K562 (cell line): ENCODE results near the gene HOXB4. TPM values are rescaled to one million over a fixed set of nuclear protein-coding genes. Genes with fewer than 3 reads are reported as not detected.
A peak's percentile ranks its signal among the peaks of the same experiment; 100 is the strongest.

Experiments used
- ARID1B ChIP-seq: fragments of 450-650 bp; IDR thresholded peaks from 2 replicates; pipeline ENCODE4 v1.6.1; 2016; ENCODE audit warnings: antibody characterized with exemption, mild to moderate bottlenecking, inconsistent platforms
- FIP1L1 ChIP-seq: fragments of 200-400 bp; formaldehyde crosslinking; IDR thresholded peaks from 2 replicates; pipeline ENCODE4 v1.6.1; 2018; ENCODE audit warnings: mild to moderate bottlenecking, low read depth, low read length; ENCODE audit not compliant: poor library complexity, severe bottlenecking
- HOXB6 ChIP-seq: fragments of 250-450 bp; sonication (Bioruptor Pico); IDR thresholded peaks from 2 replicates; pipeline ENCODE4 v1.5.1; 2022; ENCODE audit warnings: mild to moderate bottlenecking, borderline replicate concordance
- ILK ChIP-seq: fragments of 450-650 bp; IDR thresholded peaks from 2 replicates; pipeline ENCODE4 v1.6.1; 2016; ENCODE audit warnings: missing genetic modification characterization, low read depth, mild to moderate bottlenecking, missing compliant biosample characterization, moderate library complexity, borderline replicate concordance
- JUN ChIP-seq, 2 experiments: sonication (generic) in 1 of 2; formaldehyde crosslinking in 1 of 2; IDR thresholded peaks; 2 replicates each; pipeline versions ENCODE4 v1.6.1 to v1.8.0; 2012 to 2022; ENCODE audit warnings: borderline replicate concordance in 2 of 2, mild to moderate bottlenecking in 2 of 2, improper control_type of control experiment in 1 of 2, low read depth in 1 of 2, low read length in 1 of 2, missing genetic modification reagents in 1 of 2
- PHF20 ChIP-seq: fragments of 450-650 bp; IDR thresholded peaks from 2 replicates; pipeline ENCODE4 v1.6.1; 2018; ENCODE audit not compliant: partially characterized antibody
- RCOR1 ChIP-seq, 2 experiments: IDR thresholded peaks; 2 replicates each; pipeline ENCODE4 v1.6.1; 2012; ENCODE audit warnings: low read depth in 2 of 2, low read length in 2 of 2, borderline replicate concordance in 1 of 2, improper control_type of control experiment in 1 of 2
- TBL1XR1 ChIP-seq, 2 experiments: IDR thresholded peaks; 2 replicates each; pipeline ENCODE4 v1.6.1; 2012; ENCODE audit warnings: improper control_type of control experiment in 2 of 2, low read length in 2 of 2, mild to moderate bottlenecking in 1 of 2
- YBX1 ChIP-seq: fragments of 450-650 bp; IDR thresholded peaks from 2 replicates; pipeline ENCODE4 v1.7.1; 2016; ENCODE audit warnings: mild to moderate bottlenecking
- ZBTB17 ChIP-seq: fragments of 450-650 bp; formaldehyde crosslinking; IDR thresholded peaks from 2 replicates; pipeline ENCODE4 v1.4.0; 2020; ENCODE audit warnings: mild to moderate bottlenecking
- ZBTB7A ChIP-seq: IDR thresholded peaks from 2 replicates; pipeline ENCODE4 v1.6.1; 2011; ENCODE audit warnings: low read depth, mild to moderate bottlenecking, low read length, moderate library complexity, borderline replicate concordance; ENCODE audit not compliant: control insufficient read depth
- ZKSCAN1 ChIP-seq: fragments of 150-350 bp; IDR thresholded peaks from 2 replicates; pipeline ENCODE4 v1.6.1; 2016; ENCODE audit warnings: low read depth, low read length
- ZNF408 ChIP-seq: fragments of 250-450 bp; sonication (Bioruptor Pico); IDR thresholded peaks from 2 replicates; pipeline ENCODE4 v1.4.0; 2020; ENCODE audit warnings: low read depth, mild to moderate bottlenecking, moderate library complexity
- ZNF639 ChIP-seq, 2 experiments: fragments of 200-800 bp in 1 of 2; sonication (Bioruptor generic) in 1 of 2; sonication (generic) in 1 of 2; formaldehyde crosslinking in 1 of 2; IDR thresholded peaks in 1 of 2; conservative IDR thresholded peaks in 1 of 2; 2 replicates each; pipeline versions ENCODE4 v1.5.0 to v1.6.1; 2016 to 2020; ENCODE audit warnings: missing compliant biosample characterization in 1 of 2, missing genetic modification characterization in 1 of 2, missing genetic modification reagents in 1 of 2
- polyA plus RNA-seq, 8 experiments: library from polyadenylated mRNA; depleted of rRNA in 4 of 8; stranded (reverse) in 5 of 8; unstranded in 3 of 8; fragments of >200 nt; fragmentation: Nextera tagmentation in 2 of 8; fragmentation: Illumina TruSeq in 1 of 8; extraction: Ambion mirVana in 2 of 8; extraction: Trizol in 1 of 8; gene quantifications; 2 replicates each; pipeline versions ENCODE4 v1.2.1 to v1.2.3, GENCODE V29; 2011 to 2014; ENCODE audit warnings: inconsistent platforms in 1 of 8, missing spikeins in 1 of 8
- total RNA-seq, 7 experiments: library from RNA; depleted of rRNA in 6 of 7; stranded (reverse); fragments of >200 nt in 6 of 7; fragmentation: Illumina TruSeq in 2 of 7; extraction: Trizol in 2 of 7; gene quantifications; 2 replicates each; pipeline versions ENCODE4 v1.2.1 to v1.2.3, GENCODE V29; 2011 to 2021; ENCODE audit warnings: low replicate concordance in 1 of 7
- TF ChIP-seq, protein P1 (sequence below), 2 experiments: fragments of 450-650 bp; IDR thresholded peaks; 2 replicates each; pipeline ENCODE4 v1.6.1; 2016
- TF ChIP-seq, protein P2 (sequence below): fragments of 450-650 bp; formaldehyde crosslinking; IDR thresholded peaks from 2 replicates; pipeline ENCODE4 v1.4.0; 2022; ENCODE audit warnings: missing genetic modification characterization

Gene HOXB4
- total and polyA plus RNA-seq, 9 of the 15 experiments (the other 6 are each of a cell fraction or from before 2014, with no cell fraction given) = 1.6 to 34.9 (median 14.9) TPM

- TF ChIP-seq JUN (IDR thresholded peaks at IDR 0.05; ENCODE audit: borderline replicate concordance, low read depth, low read length) = no peak
- no peak for TF ChIP-seq JUN (CRISPR knock-in tag; IDR thresholded peaks at IDR 0.05; ENCODE audit: borderline replicate concordance)
- TF ChIP-seq ZKSCAN1 = no peak
- no peak; a peak in 1 of 4 replicates for TF ChIP-seq ZNF639 (CRISPR knock-in tag; conservative IDR thresholded peaks at IDR 0.05 in 1 of 2, IDR thresholded peaks at IDR 0.05 in 1 of 2)
- TF ChIP-seq TBL1XR1 (IDR thresholded peaks at IDR 0.05; ENCODE audit: low read length in 2 of 2) = peak in 1 of 2 experiments; percentile 14; a peak in 1 of 4 replicates
- TF ChIP-seq ZBTB7A = no peak; the same call in 1 of the 2 replicates
- TF ChIP-seq FIP1L1 = no peak
- TF ChIP-seq YBX1 = no peak
- TF ChIP-seq ILK = no peak
- no peak for TF ChIP-seq ARID1B
- TF ChIP-seq PHF20 = no peak
- TF ChIP-seq ZBTB17 (CRISPR knock-in tag) = peak; percentile 97
- peak in 1 of 2 experiments; percentile 69; a peak in 2 of 4 replicates for TF ChIP-seq RCOR1 (IDR thresholded peaks at IDR 0.05; ENCODE audit: borderline replicate concordance in 1 of 2, low read depth in 2 of 2, low read length in 2 of 2)
- TF ChIP-seq, protein P1, sequence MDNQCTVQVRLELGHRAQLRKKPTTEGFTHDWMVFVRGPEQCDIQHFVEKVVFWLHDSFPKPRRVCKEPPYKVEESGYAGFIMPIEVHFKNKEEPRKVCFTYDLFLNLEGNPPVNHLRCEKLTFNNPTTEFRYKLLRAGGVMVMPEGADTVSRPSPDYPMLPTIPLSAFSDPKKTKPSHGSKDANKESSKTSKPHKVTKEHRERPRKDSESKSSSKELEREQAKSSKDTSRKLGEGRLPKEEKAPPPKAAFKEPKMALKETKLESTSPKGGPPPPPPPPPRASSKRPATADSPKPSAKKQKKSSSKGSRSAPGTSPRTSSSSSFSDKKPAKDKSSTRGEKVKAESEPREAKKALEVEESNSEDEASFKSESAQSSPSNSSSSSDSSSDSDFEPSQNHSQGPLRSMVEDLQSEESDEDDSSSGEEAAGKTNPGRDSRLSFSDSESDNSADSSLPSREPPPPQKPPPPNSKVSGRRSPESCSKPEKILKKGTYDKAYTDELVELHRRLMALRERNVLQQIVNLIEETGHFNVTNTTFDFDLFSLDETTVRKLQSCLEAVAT (IDR thresholded peaks at IDR 0.05) = peak; percentile 72 to 94
- TF ChIP-seq HOXB6 (CRISPR knock-in tag) = no peak
- TF ChIP-seq ZNF408 (CRISPR knock-in tag) = no peak
- TF ChIP-seq, protein P2, sequence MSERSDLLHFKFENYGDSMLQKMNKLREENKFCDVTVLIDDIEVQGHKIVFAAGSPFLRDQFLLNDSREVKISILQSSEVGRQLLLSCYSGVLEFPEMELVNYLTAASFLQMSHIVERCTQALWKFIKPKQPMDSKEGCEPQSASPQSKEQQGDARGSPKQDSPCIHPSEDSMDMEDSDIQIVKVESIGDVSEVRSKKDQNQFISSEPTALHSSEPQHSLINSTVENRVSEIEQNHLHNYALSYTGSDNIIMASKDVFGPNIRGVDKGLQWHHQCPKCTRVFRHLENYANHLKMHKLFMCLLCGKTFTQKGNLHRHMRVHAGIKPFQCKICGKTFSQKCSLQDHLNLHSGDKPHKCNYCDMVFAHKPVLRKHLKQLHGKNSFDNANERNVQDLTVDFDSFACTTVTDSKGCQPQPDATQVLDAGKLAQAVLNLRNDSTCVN (CRISPR knock-in tag) = no peak
Measured at GRCh38 chr17:48546137-48546923, 31.8 kb downstream of the HOXB4 start (continued).
